K562 (cell line): ENCODE results near the gene DLGAP1. TPM values are rescaled to one million over a fixed set of nuclear protein-coding genes. Genes with fewer than 3 reads are reported as not detected.

Experiments used
- BACH1 ChIP-seq: fragments of 200-800 bp; sonication (Bioruptor generic); IDR thresholded peaks from 2 replicates; pipeline ENCODE4 v1.6.1; 2016; ENCODE audit warnings: missing genetic modification characterization, missing compliant biosample characterization
- CREM ChIP-seq: IDR thresholded peaks from 2 replicates; pipeline ENCODE4 v1.6.1; 2014; ENCODE audit warnings: antibody characterized with exemption, low read depth
- CXXC5 ChIP-seq: fragments of 250-450 bp; sonication (Bioruptor Pico); IDR thresholded peaks from 2 replicates; pipeline ENCODE4 v1.8.0; 2022; ENCODE audit warnings: inconsistent platforms, mild to moderate bottlenecking, moderate library complexity
- ETV6 ChIP-seq, 3 experiments: fragments of 150-350 bp in 1 of 3; sonication (generic) in 1 of 3; formaldehyde crosslinking in 1 of 3; IDR thresholded peaks; 2 replicates each; pipeline versions ENCODE4 v1.6.1 to v1.8.0; 2014 to 2022; ENCODE audit warnings: borderline replicate concordance in 2 of 3, low read depth in 2 of 3, antibody characterized with exemption in 1 of 3, low read length in 1 of 3, mild to moderate bottlenecking in 1 of 3, missing genetic modification reagents in 1 of 3
- EWSR1 ChIP-seq: fragments of 450-650 bp; IDR thresholded peaks from 2 replicates; pipeline ENCODE4 v1.6.1; 2018; ENCODE audit warnings: borderline replicate concordance, mild to moderate bottlenecking, low read depth, moderate library complexity; ENCODE audit not compliant: partially characterized antibody
- EZH2 ChIP-seq: IDR thresholded peaks from 2 replicates; pipeline ENCODE4 v1.6.1; 2012; ENCODE audit warnings: low read depth, mild to moderate bottlenecking, inconsistent platforms, low read length, borderline replicate concordance
- GATAD2B ChIP-seq: fragments of 450-650 bp; IDR thresholded peaks from 2 replicates; pipeline ENCODE4 v1.6.1; 2017; ENCODE audit warnings: mild to moderate bottlenecking, borderline replicate concordance
- MTA1 ChIP-seq: fragments of 450-650 bp; IDR thresholded peaks from 2 replicates; pipeline ENCODE4 v1.6.1; 2017; ENCODE audit warnings: borderline replicate concordance
- NELFE ChIP-seq: IDR thresholded peaks from 2 replicates; pipeline ENCODE4 v1.6.1; 2011; ENCODE audit warnings: mild to moderate bottlenecking; ENCODE audit not compliant: insufficient read depth, insufficient read length
- NFATC3 ChIP-seq: fragments of 450-650 bp; IDR thresholded peaks from 2 replicates; pipeline ENCODE4 v1.6.1; 2017; ENCODE audit warnings: mild to moderate bottlenecking
- NFE2L1 ChIP-seq: fragments of 450-650 bp; IDR thresholded peaks from 2 replicates; pipeline ENCODE4 v1.6.1; 2016; ENCODE audit warnings: missing genetic modification characterization, low read depth, mild to moderate bottlenecking, missing compliant biosample characterization, moderate library complexity, borderline replicate concordance
- POLR2G ChIP-seq: fragments of 200-400 bp; formaldehyde crosslinking; IDR thresholded peaks from 2 replicates; pipeline ENCODE4 v1.6.1; 2017; ENCODE audit warnings: low read depth, mild to moderate bottlenecking, antibody characterized with exemption, low read length, moderate library complexity
- SMARCE1 ChIP-seq: fragments of 450-650 bp; IDR thresholded peaks from 2 replicates; pipeline ENCODE4 v1.7.1; 2016; ENCODE audit warnings: mild to moderate bottlenecking
- SOX6 ChIP-seq: fragments of 450-650 bp; IDR thresholded peaks from 2 replicates; pipeline ENCODE4 v1.6.1; 2014; ENCODE audit warnings: mild to moderate bottlenecking
- TCF7 ChIP-seq: sonication (generic); IDR thresholded peaks from 2 replicates; pipeline ENCODE4 v1.6.1; 2016; ENCODE audit warnings: antibody characterized with exemption, borderline replicate concordance
- WHSC1 ChIP-seq: IDR thresholded peaks from one replicate; pipeline ENCODE4 v1.6.1; 2012; ENCODE audit warnings: low read length, control low read depth, inconsistent platforms
- ZFX ChIP-seq: sonication (generic); formaldehyde crosslinking; IDR thresholded peaks from 2 replicates; pipeline ENCODE4 v1.8.0; 2022; ENCODE audit warnings: mild to moderate bottlenecking, missing genetic modification reagents, moderate library complexity
- ZNF124 ChIP-seq: sonication (generic); formaldehyde crosslinking; IDR thresholded peaks from 2 replicates; pipeline ENCODE4 v1.8.1; 2022; ENCODE audit warnings: missing genetic modification reagents
- ZNF175 ChIP-seq: fragments of 200-800 bp; sonication (Bioruptor generic); IDR thresholded peaks from 2 replicates; pipeline ENCODE4 v1.6.1; 2016; ENCODE audit warnings: low read depth, mild to moderate bottlenecking, missing genetic modification characterization, missing compliant biosample characterization
- ZNF384 ChIP-seq: IDR thresholded peaks from 2 replicates; pipeline ENCODE4 v1.6.1; 2012; ENCODE audit warnings: low read depth, low read length, improper control_type of control experiment
- ZNF644 ChIP-seq: fragments of 200-800 bp; sonication (Bioruptor generic); IDR thresholded peaks from 2 replicates; pipeline ENCODE4 v1.6.1; 2016; ENCODE audit warnings: low read depth, missing genetic modification characterization, missing compliant biosample characterization
- polyA plus RNA-seq, 8 experiments: library from polyadenylated mRNA; depleted of rRNA in 4 of 8; stranded (reverse) in 5 of 8; unstranded in 3 of 8; fragments of >200 nt; fragmentation: Nextera tagmentation in 2 of 8; fragmentation: Illumina TruSeq in 1 of 8; extraction: Ambion mirVana in 2 of 8; extraction: Trizol in 1 of 8; gene quantifications; 2 replicates each; pipeline versions ENCODE4 v1.2.1 to v1.2.3, GENCODE V29; 2011 to 2014; ENCODE audit warnings: inconsistent platforms in 1 of 8, missing spikeins in 1 of 8
- total RNA-seq, 7 experiments: library from RNA; depleted of rRNA in 6 of 7; stranded (reverse); fragments of >200 nt in 6 of 7; fragmentation: Illumina TruSeq in 2 of 7; extraction: Trizol in 2 of 7; gene quantifications; 2 replicates each; pipeline versions ENCODE4 v1.2.1 to v1.2.3, GENCODE V29; 2011 to 2021; ENCODE audit warnings: low replicate concordance in 1 of 7
- TF ChIP-seq, protein P1 (sequence below), 2 experiments: fragments of 450-650 bp in 1 of 2; sonication (generic) in 1 of 2; formaldehyde crosslinking; conservative IDR thresholded peaks; 2 replicates each; pipeline versions ENCODE4 v1.4.0 to v1.8.1; 2020 to 2022; ENCODE audit warnings: mild to moderate bottlenecking in 1 of 2, missing genetic modification reagents in 1 of 2
- TF ChIP-seq, protein P2 (sequence below): fragments of 450-650 bp; formaldehyde crosslinking; IDR thresholded peaks from 2 replicates; pipeline ENCODE4 v1.4.0; 2020; ENCODE audit warnings: mild to moderate bottlenecking, moderate library complexity
- TF ChIP-seq, protein P3 (sequence below): fragments of 250-450 bp; sonication (Bioruptor Pico); IDR thresholded peaks from 2 replicates; pipeline ENCODE4 v1.4.0; 2020
- TF ChIP-seq, protein P4 (sequence below): fragments of 450-650 bp; IDR thresholded peaks from 2 replicates; pipeline ENCODE4 v1.6.1; 2017; ENCODE audit warnings: mild to moderate bottlenecking, moderate library complexity

Gene DLGAP1
- total and polyA plus RNA-seq, 9 of the 15 experiments (the other 6 are each of a cell fraction or from before 2014, with no cell fraction given): 0.04 to 0.22 (median 0.08) TPM

DNA sequence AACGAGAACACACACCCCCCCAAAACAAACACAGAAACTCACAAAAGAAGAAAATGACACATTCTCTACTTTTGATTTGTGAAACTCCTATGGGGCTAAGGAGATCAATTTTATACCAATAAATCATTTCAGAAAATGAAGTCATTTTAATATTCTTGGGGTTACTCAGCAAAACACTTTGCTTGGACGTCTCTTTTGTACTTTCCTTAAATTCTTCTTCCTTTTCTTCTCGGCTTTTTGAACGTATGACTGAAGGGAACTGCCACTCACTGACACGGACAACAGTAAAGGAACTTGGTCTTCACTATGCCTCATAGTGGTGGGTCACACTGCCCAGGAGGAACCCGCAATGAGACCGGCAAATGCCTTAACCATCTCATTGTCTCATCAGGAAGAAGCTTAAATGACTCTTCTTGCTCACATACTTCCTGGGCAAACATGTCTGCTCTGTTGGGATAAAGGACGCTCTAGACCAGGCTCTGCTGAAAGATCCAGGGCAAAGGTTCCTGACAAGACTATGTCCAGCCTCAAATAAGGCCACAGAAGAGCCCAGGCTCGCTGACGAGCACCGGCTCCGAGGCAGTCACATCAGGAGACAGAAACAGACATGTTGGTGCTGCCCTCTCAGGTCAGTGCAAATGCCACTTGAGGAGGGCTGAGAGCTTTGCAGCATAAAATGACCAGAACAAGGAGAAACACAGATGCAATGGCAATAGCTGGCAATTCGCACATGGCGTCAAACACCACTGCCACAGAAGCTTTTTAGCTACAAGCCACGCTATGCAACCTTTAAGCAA is 799.7 kb downstream of the DLGAP1 start (continued):
- TF ChIP-seq EWSR1 (no peak), NELFE (no peak), ZNF124 (CRISPR knock-in tag) (no peak), ZNF384 (no peak), ZNF644 (no peak), SOX6 (no peak), TCF7 (no peak), EZH2 (no peak), ZFX (CRISPR knock-in tag) (no peak), NFATC3 (no peak), CXXC5 (CRISPR knock-in tag) (peak; percentile 76), GATAD2B (no peak), NFE2L1 (tag) (no peak; the same call in 1 of the 2 replicates), MTA1 (no peak), POLR2G (no peak), CREM (no peak), ETV6 (IDR thresholded peaks at IDR 0.05; ENCODE audit: borderline replicate concordance in 1 of 2, low read depth in 2 of 2, low read length in 1 of 2) (no peak), ETV6 (CRISPR knock-in tag; IDR thresholded peaks at IDR 0.05; ENCODE audit: borderline replicate concordance) (no peak), BACH1 (tag) (peak; percentile 82), SMARCE1 (no peak), WHSC1 (peak; percentile 99), ZNF175 (CRISPR knock-in tag) (peak; percentile 57)
- TF ChIP-seq, protein P1, sequence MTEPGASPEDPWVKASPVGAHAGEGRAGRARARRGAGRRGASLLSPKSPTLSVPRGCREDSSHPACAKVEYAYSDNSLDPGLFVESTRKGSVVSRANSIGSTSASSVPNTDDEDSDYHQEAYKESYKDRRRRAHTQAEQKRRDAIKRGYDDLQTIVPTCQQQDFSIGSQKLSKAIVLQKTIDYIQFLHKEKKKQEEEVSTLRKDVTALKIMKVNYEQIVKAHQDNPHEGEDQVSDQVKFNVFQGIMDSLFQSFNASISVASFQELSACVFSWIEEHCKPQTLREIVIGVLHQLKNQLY (CRISPR knock-in tag; conservative IDR thresholded peaks at IDR 0.05): no peak
- TF ChIP-seq, protein P2, sequence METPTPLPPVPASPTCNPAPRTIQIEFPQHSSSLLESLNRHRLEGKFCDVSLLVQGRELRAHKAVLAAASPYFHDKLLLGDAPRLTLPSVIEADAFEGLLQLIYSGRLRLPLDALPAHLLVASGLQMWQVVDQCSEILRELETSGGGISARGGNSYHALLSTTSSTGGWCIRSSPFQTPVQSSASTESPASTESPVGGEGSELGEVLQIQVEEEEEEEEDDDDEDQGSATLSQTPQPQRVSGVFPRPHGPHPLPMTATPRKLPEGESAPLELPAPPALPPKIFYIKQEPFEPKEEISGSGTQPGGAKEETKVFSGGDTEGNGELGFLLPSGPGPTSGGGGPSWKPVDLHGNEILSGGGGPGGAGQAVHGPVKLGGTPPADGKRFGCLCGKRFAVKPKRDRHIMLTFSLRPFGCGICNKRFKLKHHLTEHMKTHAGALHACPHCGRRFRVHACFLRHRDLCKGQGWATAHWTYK (CRISPR knock-in tag): peak; percentile 91; the same call in 1 of the 2 replicates
- TF ChIP-seq, protein P3, sequence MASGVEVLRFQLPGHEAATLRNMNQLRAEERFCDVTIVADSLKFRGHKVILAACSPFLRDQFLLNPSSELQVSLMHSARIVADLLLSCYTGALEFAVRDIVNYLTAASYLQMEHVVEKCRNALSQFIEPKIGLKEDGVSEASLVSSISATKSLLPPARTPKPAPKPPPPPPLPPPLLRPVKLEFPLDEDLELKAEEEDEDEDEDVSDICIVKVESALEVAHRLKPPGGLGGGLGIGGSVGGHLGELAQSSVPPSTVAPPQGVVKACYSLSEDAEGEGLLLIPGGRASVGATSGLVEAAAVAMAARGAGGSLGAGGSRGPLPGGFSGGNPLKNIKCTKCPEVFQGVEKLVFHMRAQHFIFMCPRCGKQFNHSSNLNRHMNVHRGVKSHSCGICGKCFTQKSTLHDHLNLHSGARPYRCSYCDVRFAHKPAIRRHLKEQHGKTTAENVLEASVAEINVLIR (CRISPR knock-in tag): peak; percentile 27; the same call in 1 of the 2 replicates
- TF ChIP-seq, protein P4, sequence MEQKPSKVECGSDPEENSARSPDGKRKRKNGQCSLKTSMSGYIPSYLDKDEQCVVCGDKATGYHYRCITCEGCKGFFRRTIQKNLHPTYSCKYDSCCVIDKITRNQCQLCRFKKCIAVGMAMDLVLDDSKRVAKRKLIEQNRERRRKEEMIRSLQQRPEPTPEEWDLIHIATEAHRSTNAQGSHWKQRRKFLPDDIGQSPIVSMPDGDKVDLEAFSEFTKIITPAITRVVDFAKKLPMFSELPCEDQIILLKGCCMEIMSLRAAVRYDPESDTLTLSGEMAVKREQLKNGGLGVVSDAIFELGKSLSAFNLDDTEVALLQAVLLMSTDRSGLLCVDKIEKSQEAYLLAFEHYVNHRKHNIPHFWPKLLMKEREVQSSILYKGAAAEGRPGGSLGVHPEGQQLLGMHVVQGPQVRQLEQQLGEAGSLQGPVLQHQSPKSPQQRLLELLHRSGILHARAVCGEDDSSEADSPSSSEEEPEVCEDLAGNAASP: no peak
